PFSK-1 (cell line): ENCODE results near the gene GRK5.

Source experiments
- FOXP2 ChIP-seq: optimal IDR thresholded peaks from 2 replicates; pipeline ENCODE3; 2011; ENCODE audit warnings: borderline replicate concordance, control low read depth, inconsistent platforms; ENCODE audit not compliant: insufficient read depth; ENCODE audit errors: extremely low read length, extremely low read depth
- POLR2AphosphoS5 ChIP-seq: IDR thresholded peaks from 2 replicates; pipeline ENCODE4 v1.6.1; 2012; ENCODE audit warnings: low read depth, mild to moderate bottlenecking, control low read depth, low read length, moderate library complexity
- SIN3A ChIP-seq: IDR thresholded peaks from 2 replicates; pipeline ENCODE4 v1.6.1; 2012; ENCODE audit warnings: mild to moderate bottlenecking, low read length, moderate library complexity, borderline replicate concordance; ENCODE audit not compliant: insufficient read depth
- TAF1 ChIP-seq: IDR thresholded peaks from 2 replicates; pipeline ENCODE4 v1.6.1; 2012; ENCODE audit warnings: low read length, control low read depth, borderline replicate concordance; ENCODE audit not compliant: insufficient read depth
- TF ChIP-seq, protein P1 (sequence below), 2 experiments: IDR thresholded peaks; 2 replicates each; pipeline versions ENCODE4 v1.6.1 to v1.8.0; 2011 to 2012; ENCODE audit warnings: low read depth in 2 of 2, low read length in 2 of 2, control low read depth in 1 of 2, inconsistent platforms in 1 of 2, mild to moderate bottlenecking in 1 of 2, moderate library complexity in 1 of 2; ENCODE audit not compliant: insufficient read depth in 1 of 2

Gene GRK5

DNA sequence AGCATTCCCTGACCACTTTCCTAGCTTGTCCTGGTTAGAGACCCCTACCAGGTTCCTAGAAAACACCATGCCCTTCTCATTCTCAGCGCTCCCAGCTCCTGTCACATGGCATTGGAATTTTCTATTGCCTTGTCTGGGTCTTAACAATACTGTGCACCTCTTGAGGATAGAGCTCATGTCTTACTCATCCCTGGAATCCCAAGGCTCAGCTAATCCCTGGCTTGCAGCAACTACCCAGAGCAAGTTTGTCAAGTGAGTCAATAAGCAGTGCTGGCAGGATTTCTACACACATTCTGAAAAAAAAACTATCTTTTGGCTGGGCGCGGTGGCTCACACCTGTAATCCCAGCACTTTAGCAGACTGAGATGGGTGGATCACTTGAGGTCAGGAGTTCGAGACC, 17.0 kb upstream of the GRK5 start:
- TF ChIP-seq TAF1 (no peak), POLR2AphosphoS5 (no peak), SIN3A (no peak), FOXP2 (no peak)
- TF ChIP-seq, protein P1, sequence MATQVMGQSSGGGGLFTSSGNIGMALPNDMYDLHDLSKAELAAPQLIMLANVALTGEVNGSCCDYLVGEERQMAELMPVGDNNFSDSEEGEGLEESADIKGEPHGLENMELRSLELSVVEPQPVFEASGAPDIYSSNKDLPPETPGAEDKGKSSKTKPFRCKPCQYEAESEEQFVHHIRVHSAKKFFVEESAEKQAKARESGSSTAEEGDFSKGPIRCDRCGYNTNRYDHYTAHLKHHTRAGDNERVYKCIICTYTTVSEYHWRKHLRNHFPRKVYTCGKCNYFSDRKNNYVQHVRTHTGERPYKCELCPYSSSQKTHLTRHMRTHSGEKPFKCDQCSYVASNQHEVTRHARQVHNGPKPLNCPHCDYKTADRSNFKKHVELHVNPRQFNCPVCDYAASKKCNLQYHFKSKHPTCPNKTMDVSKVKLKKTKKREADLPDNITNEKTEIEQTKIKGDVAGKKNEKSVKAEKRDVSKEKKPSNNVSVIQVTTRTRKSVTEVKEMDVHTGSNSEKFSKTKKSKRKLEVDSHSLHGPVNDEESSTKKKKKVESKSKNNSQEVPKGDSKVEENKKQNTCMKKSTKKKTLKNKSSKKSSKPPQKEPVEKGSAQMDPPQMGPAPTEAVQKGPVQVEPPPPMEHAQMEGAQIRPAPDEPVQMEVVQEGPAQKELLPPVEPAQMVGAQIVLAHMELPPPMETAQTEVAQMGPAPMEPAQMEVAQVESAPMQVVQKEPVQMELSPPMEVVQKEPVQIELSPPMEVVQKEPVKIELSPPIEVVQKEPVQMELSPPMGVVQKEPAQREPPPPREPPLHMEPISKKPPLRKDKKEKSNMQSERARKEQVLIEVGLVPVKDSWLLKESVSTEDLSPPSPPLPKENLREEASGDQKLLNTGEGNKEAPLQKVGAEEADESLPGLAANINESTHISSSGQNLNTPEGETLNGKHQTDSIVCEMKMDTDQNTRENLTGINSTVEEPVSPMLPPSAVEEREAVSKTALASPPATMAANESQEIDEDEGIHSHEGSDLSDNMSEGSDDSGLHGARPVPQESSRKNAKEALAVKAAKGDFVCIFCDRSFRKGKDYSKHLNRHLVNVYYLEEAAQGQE (IDR thresholded peaks at IDR 0.05; ENCODE audit: insufficient read depth in 1 of 2, low read depth in 2 of 2, low read length in 2 of 2), result no peak

DNA sequence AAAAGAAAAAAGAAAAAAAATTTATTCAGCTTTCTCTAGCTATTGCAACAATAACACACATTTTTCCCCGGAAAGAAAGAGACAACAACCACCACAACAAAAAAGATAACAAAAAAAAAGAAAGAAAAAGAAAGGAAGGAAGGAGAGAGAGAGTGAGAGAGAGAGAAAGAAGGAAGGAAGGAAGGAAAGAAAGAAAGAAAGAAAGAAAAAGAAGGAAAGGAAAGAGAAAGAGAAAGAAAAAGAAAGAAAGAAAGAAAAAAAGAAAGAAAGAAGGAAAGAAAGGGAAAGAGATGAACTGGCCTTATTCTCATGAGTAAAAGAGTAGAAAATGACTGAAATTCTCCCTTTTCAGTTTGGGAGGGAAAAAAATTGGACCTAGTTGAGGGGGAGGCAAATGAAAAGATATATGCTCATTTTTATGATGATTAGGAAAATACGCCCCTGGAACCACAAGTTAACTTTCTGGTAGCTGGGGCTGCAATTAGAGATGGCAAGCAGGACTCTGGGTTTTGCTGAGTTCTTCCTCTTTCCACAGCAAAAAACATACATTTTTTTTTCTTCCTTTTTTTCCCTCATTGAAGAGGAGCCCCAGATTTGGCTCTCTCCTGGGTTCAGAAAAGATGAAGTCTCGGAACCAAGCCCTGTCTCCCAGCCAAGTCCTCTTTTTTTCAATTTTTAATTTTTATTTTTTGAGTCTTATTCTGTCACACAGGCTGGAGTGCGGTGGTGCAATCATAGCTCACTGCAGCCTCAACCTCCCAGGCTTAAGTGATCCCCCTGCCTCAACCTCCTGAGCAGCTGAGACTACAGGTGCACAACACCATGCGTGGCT, 16.2 kb upstream of the GRK5 start:
- TF ChIP-seq, protein P1 (IDR thresholded peaks at IDR 0.05; ENCODE audit: insufficient read depth in 1 of 2, low read depth in 2 of 2, low read length in 2 of 2), result no peak
- TF ChIP-seq FOXP2 (no peak), SIN3A (no peak), POLR2AphosphoS5 (no peak), TAF1 (no peak)

DNA sequence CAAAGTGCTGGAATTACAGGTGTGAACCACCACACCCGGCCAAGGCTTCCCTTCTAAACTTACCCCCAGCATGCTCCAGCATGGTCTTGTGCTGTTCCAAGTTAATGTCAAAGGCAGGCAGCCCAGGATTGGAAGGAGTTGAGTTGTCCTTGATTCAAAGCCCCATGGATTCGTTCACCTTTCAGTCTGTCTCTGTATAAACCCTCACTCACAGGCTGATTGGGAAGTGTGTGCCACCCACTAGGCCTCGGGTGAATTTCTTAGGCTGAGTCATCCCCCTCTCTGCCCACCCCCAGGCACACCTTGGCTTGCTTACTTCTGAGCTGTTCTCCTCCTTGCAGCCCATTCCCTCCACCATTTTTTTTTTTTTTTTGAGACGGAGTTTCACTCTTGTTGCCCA, 15.5 kb upstream of the GRK5 start:
- TF ChIP-seq FOXP2 (no peak), SIN3A (no peak), POLR2AphosphoS5 (no peak), TAF1 (no peak)
- TF ChIP-seq, protein P1 (IDR thresholded peaks at IDR 0.05; ENCODE audit: insufficient read depth in 1 of 2, low read depth in 2 of 2, low read length in 2 of 2), result no peak

DNA sequence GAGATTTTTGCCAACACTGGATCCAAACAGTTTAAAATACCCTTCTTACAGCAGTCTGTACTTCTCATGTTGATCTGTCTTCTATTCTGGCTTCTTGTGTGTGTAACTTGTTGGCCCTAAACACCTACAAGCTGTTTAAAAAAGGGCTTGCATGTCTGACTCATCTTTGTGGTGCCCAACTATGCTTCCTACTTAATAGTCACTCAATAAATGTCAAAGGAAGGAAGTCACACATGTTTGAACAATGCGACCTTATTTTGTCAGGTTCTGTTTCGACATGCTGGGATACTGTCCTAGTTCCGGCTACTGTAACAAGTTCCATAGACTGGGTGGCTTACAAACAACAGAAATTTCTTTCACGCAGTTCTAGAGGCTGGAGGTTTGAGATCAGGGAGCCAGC, 9.4 kb upstream of the GRK5 start:
- TF ChIP-seq TAF1, result no peak
- TF ChIP-seq POLR2AphosphoS5, result no peak
- TF ChIP-seq, protein P1 (IDR thresholded peaks at IDR 0.05; ENCODE audit: insufficient read depth in 1 of 2, low read depth in 2 of 2, low read length in 2 of 2), result no peak
- no peak for TF ChIP-seq SIN3A
- no peak for TF ChIP-seq FOXP2

DNA sequence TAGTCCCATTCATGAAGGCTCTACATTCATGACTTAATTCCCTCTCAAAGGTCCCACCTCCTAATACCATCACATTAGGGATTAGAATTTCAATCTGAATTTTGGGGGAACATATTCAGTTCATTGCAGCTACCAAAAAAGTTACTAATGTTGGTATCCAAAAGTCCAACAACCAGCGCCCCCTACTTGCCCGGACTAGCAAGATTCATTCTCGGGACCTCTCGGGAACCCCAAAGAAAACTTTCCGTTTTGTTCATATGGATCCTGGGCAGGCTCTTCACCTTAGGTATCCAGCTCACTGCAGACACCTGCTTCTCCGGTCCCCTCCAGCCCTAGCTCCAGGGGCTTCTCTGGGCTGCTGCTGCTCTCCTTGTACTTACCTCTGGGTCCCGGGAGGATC, 8.9 kb upstream of the GRK5 start:
- TF ChIP-seq FOXP2 (no peak), TAF1 (no peak), SIN3A (no peak), POLR2AphosphoS5 (no peak)
- TF ChIP-seq, protein P1 (IDR thresholded peaks at IDR 0.05; ENCODE audit: insufficient read depth in 1 of 2, low read depth in 2 of 2, low read length in 2 of 2), result no peak
